Chondrocyte (in vitro differentiated cells): ENCODE data around the gene CLDN17. TPM values are rescaled to one million over a fixed set of nuclear protein-coding genes. Genes with fewer than 3 reads are reported as not detected.

Experiments used
- DNase-seq: peaks from one replicate; pipeline ENCODE4 v3.0.0; 2021; ENCODE audit warnings: mixed read lengths, low spot score
- H3K27ac Mint-ChIP-seq: one replicate; pipeline ENCODE4 v1.8.0; 2021; ENCODE audit warnings: mild to moderate bottlenecking, moderate library complexity, mixed read lengths; ENCODE audit not compliant: unreplicated experiment
- H3K27me3 Mint-ChIP-seq: 2 replicates; pipeline ENCODE4 v1.8.0; 2021; ENCODE audit warnings: low read depth, mixed read lengths
- H3K36me3 Mint-ChIP-seq: 2 replicates; pipeline ENCODE4 v1.8.0; 2021; ENCODE audit warnings: low read depth, mixed read lengths
- H3K4me1 Mint-ChIP-seq: 2 replicates; pipeline ENCODE4 v1.8.0; 2021; ENCODE audit warnings: low read depth, mild to moderate bottlenecking, mixed read lengths
- H3K4me3 Mint-ChIP-seq: one replicate; pipeline ENCODE4 v1.8.0; 2021; ENCODE audit warnings: mild to moderate bottlenecking, moderate library complexity, mixed read lengths; ENCODE audit not compliant: unreplicated experiment
- H3K9me3 Mint-ChIP-seq: 2 replicates; pipeline ENCODE4 v1.8.0; 2021; ENCODE audit warnings: low read depth, mixed read lengths
- CTCF ChIP-seq: fragments of 200-600 bp; sonication (generic); IDR thresholded peaks from 2 replicates; pipeline ENCODE4 v1.5.0; 2021; ENCODE audit warnings: antibody characterized with exemption, mild to moderate bottlenecking, moderate library complexity
- total RNA-seq: library from RNA; stranded (reverse); gene quantifications from 3 replicates; pipeline ENCODE4 v1.2.1, GENCODE V29; 2021

The CLDN17 gene
- total RNA-seq, 1 donor from 2014 or later, result not detected

DNA sequence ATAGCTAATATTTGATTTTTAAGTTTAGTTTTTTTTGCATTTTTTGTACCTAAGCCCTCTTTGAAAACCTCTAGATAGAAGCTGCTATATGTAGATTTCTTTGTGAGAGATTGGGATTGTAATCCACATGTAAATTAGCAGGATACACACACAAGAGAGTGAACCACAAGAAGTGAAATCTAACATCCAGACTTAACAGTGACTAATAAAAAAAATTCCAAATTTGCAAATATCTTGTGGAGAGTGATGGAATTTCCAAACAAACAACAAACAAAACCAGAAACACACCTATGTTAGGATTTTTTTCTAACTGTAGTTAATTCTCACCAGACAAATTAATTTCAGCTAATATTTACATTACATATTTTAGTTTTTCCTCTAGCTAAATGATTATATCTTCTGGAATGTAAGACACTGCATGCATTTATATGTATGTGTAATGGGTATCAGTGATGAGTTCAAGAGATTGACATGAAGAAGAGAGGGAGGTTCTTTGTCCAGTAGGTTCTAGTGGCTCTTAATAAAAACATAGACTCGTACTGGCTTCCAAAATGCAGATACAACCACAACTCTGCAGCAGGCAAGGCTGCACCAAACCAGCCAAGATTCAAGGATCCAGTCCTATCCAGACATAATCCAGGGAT lies 12.8 kb downstream of the CLDN17 start:
- H3K27me3 Mint-ChIP-seq, result no peaks in the 10 kb centered on the region
- peaks cover 1% of the 10 kb centered on the region for H3K36me3 Mint-ChIP-seq
- H3K27ac Mint-ChIP-seq, result no peak overlapping the region
- H3K9me3 Mint-ChIP-seq, result peaks cover 3% of the 10 kb centered on the region
- H3K4me3 Mint-ChIP-seq, result no peak overlapping the region
- DNase-seq, result no peak
- no peak for TF ChIP-seq CTCF
- H3K4me1 Mint-ChIP-seq, result peaks cover 17% of the 10 kb centered on the region

- no peak for TF ChIP-seq CTCF
- no peaks in the 10 kb centered on the region for H3K27me3 Mint-ChIP-seq
- H3K4me1 Mint-ChIP-seq, result peaks cover 19% of the 10 kb centered on the region
- peaks cover 1% of the 10 kb centered on the region for H3K36me3 Mint-ChIP-seq
- no peak for DNase-seq
- H3K9me3 Mint-ChIP-seq, result peaks cover 3% of the 10 kb centered on the region
- H3K27ac Mint-ChIP-seq, result no peak overlapping the region
- no peak overlapping the region for H3K4me3 Mint-ChIP-seq
Measured at GRCh38 chr21:30152792-30153191, 13.8 kb downstream of the CLDN17 start.

DNA sequence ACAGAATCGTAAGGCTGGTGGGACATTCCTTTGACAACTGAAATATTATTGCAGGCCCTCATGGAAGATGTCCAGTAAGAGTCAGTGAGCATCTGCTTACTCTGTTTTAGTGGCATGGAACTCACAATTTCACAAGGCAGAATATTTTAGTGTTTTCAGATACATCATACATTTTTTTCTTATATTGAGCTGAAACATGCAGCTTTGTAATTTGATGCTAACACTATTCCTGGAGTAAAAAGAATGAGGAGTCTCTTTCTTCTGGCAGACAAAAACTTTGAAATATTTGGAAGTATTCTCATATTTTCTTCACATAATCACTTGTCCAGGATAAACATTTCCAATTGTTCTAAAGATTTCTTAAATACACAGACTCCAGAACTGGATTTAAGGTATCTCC lies 17.7 kb downstream of the CLDN17 start:
- H3K9me3 Mint-ChIP-seq, result peaks cover 3% of the 10 kb centered on the region
- H3K4me1 Mint-ChIP-seq, result peaks cover 21% of the 10 kb centered on the region

DNA sequence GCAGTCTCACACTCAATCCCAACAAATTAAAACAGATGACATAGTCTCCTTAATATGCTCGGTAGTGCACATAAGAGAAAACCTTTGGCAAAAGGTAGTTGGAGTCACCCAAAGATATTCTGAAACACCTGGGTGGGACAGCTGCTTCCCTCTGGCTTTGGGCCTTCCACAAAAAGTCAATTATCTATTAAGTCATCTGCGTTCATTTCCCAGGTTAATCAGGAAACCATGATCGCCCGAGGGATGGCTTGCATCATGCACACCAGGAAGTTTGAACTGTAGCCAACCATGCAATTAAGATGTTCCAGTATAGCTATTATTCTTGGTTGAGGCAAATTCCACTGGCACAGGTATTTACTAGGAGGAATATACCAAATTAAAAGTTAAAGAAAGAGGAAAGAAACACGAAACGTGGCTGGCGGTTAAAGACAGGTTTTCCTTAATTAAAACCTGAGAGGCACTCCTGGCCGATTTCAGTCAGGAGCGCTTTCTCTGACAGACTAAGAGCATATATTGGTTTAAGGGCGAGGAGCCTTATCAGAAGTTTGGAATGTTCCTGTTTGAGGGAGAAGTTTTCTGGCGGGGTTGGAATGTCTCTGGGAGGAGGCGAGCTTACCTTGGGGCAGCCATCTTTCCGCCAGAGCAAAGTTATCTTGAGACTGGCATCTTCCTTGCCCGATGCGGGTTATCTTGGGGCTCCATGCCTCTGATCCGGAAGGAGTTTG lies 19.9 kb downstream of the CLDN17 start:
- H3K36me3 Mint-ChIP-seq, result no peaks in the 10 kb centered on the region
- peaks cover 12% of the 10 kb centered on the region for H3K4me1 Mint-ChIP-seq
- H3K27ac Mint-ChIP-seq, result no peak overlapping the region
- TF ChIP-seq CTCF, result no peak
- H3K9me3 Mint-ChIP-seq, result peaks cover 3% of the 10 kb centered on the region
- no peak for DNase-seq
- no peaks in the 10 kb centered on the region for H3K27me3 Mint-ChIP-seq
- no peak overlapping the region for H3K4me3 Mint-ChIP-seq

More for the DNA sequence above, 17.7 kb downstream of the CLDN17 start:
- Mint-ChIP-seq H3K36me3 (no peaks in the 10 kb centered on the region), H3K27me3 (no peaks in the 10 kb centered on the region), H3K27ac (no peak overlapping the region), H3K4me3 (no peak overlapping the region)
- no peak for DNase-seq
- TF ChIP-seq CTCF, result no peak

- no peak for TF ChIP-seq CTCF
- no peak overlapping the region for H3K27ac Mint-ChIP-seq
- no peaks in the 10 kb centered on the region for H3K9me3 Mint-ChIP-seq
- H3K36me3 Mint-ChIP-seq, result no peaks in the 10 kb centered on the region
- no peak overlapping the region for H3K4me3 Mint-ChIP-seq
- H3K4me1 Mint-ChIP-seq, result no peaks in the 10 kb centered on the region
- DNase-seq, result no peak
- peaks cover 7% of the 10 kb centered on the region for H3K27me3 Mint-ChIP-seq
Measured at GRCh38 chr21:30138483-30138882, 28.1 kb downstream of the CLDN17 start.
